ENCODE results near the gene GABRG3.

The GABRG3 gene

DNA sequence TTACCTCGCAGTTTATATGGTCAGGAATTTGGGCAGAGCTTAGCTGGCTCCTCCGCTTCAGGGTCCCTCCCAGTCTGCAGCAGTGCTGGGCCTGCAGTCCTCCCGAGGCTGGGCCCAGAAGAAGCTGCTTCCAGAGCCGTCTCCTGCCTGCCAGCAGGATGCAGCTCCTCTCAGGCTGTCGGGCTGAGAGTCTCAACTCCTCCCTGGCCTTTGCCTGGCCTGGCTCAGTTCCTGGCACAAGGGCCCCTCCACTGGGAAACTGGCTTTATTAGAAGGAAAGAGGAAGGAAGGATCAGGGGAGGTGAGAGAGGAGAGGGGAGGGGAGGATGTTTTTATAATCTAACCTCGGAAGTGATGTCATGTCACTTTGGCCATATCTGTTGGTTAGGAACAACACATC lies 72.8 kb downstream of the GABRG3 start:
- no peak for DNase-seq (ENCODE audit: extremely low read depth, low read depth)
- no peak for TF ChIP-seq CTCF (IDR thresholded peaks at IDR 0.05; ENCODE audit: low read depth, low read length)

DNA sequence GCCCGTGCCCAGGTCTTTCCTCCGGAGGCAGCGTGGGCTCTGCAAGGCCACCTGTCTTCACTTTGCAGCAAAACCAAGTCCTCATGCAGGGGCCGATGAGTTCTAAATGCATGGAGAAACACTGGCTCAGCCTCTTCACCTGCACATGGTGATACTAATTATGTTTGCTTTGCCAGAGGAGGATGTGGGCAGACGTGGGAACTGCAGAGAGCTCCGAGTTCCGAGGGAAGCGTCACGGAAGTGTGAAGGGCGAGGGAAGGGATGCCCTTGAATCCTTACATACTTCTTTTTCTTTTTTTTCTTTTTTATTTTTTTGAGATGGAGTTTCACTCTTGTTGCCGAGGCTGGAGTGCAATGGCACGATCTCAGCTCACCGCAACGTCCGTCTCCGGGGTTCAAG lies 74.8 kb downstream of the GABRG3 start:
- TF ChIP-seq CTCF (IDR thresholded peaks at IDR 0.05; ENCODE audit: low read depth, low read length) = no peak
- DNase-seq (ENCODE audit: extremely low read depth, low read depth) = no peak

GRCh38 chr15:27046880-27047279 lies 75.9 kb downstream of the GABRG3 start:
- no peak for TF ChIP-seq CTCF (IDR thresholded peaks at IDR 0.05; ENCODE audit: low read depth, low read length)
- DNase-seq (ENCODE audit: extremely low read depth, low read depth) = no peak

GRCh38 chr15:27050163-27050562 lies 79.2 kb downstream of the GABRG3 start:
- TF ChIP-seq CTCF (IDR thresholded peaks at IDR 0.05; ENCODE audit: low read depth, low read length) = no peak
- no peak for DNase-seq (ENCODE audit: extremely low read depth, low read depth)

DNA sequence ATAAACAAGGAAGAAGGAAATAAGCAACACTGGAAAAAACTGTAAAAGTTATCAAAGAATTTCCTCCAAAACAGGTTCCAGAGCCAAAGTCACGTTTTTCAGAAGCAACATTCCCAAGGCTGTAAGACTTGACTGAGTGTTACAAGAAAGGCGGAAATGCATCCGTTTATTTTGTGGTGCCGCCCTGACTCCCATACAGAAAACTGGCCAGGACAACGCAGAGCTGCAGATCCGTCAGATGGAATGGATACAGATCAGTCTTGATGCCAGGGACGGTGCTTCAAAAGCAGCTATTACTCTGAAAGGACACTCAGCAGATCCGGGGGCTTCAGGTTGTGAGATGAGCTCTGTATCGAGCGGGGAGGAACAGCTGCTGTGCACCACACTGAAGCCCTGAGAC lies 83.4 kb downstream of the GABRG3 start:
- TF ChIP-seq CTCF (IDR thresholded peaks at IDR 0.05; ENCODE audit: low read depth, low read length) = no peak
- DNase-seq (ENCODE audit: extremely low read depth, low read depth) = no peak

- DNase-seq (ENCODE audit: extremely low read depth, low read depth) = no peak
- no peak for TF ChIP-seq CTCF (IDR thresholded peaks at IDR 0.05; ENCODE audit: low read depth, low read length)
Measured at GRCh38 chr15:27057904-27058645, 87.1 kb downstream of the GABRG3 start.

GRCh38 chr15:27058939-27059338 lies 88.0 kb downstream of the GABRG3 start:
- DNase-seq (ENCODE audit: extremely low read depth, low read depth) = no peak
- no peak for TF ChIP-seq CTCF (IDR thresholded peaks at IDR 0.05; ENCODE audit: low read depth, low read length)

Data from AG09319 (cell line).